Thoracic aorta (tissue), 2 donors: Measurements from ENCODE around the gene COPS6. TPM values are rescaled to one million over a fixed set of nuclear protein-coding genes. Genes with fewer than 3 reads are reported as not detected.

Experiments used
- ATAC-seq: fragments of 150-250 bp; one replicate; pipeline ENCODE4 v1.8.0; 2017; ENCODE audit warnings: low read depth; ENCODE audit not compliant: insufficient number of reproducible peaks, low FRiP score
- DNase-seq: peaks from one replicate; pipeline ENCODE4 v3.0.0-alpha.2; 2020; ENCODE audit warnings: low spot score
- H3K27ac ChIP-seq, 2 donors: fragments of 200-600 bp; sonication (generic); 1 replicate in 1 of 2; 2 replicates in 1 of 2; pipeline ENCODE4 v1.5.1; 2016; ENCODE audit warnings: mild to moderate bottlenecking in 2 of 2, moderate library complexity in 2 of 2
- H3K27me3 ChIP-seq: fragments of 200-600 bp; sonication (generic); replicated peaks from 2 replicates; pipeline ENCODE4 v1.6.0; 2016; ENCODE audit warnings: mild to moderate bottlenecking; ENCODE audit not compliant: insufficient read depth
- H3K36me3 ChIP-seq: fragments of 200-600 bp; sonication (generic); one replicate; pipeline ENCODE4 v1.5.1; 2016
- H3K4me1 ChIP-seq, 2 donors: fragments of 200-600 bp; sonication (generic); 1 replicate in 1 of 2; 2 replicates in 1 of 2; pipeline versions ENCODE4 v1.5.1 to v1.6.0; 2016; ENCODE audit warnings: low read depth in 2 of 2, mild to moderate bottlenecking in 1 of 2; ENCODE audit not compliant: control insufficient read depth in 1 of 2
- H3K4me3 ChIP-seq: fragments of 200-600 bp; sonication (generic); 2 replicates; pipeline ENCODE4 v1.5.1; 2016; ENCODE audit warnings: mild to moderate bottlenecking
- H3K9me3 ChIP-seq: fragments of 200-600 bp; sonication (generic); 2 replicates; pipeline ENCODE4 v1.5.1; 2016
- total RNA-seq, 2 donors: library from RNA; depleted of rRNA; stranded (reverse); fragments of >200 nt; gene quantifications; one replicate each; pipeline versions ENCODE4 v1.1.0 to v1.2.3, GENCODE V29; 2016
- TF ChIP-seq, protein P1 (sequence below): fragments of 200-600 bp; sonication (generic); IDR thresholded peaks from one replicate; pipeline ENCODE4 v1.5.1; 2019; ENCODE audit warnings: antibody characterized with exemption

The COPS6 gene
- total RNA-seq, 2 donors from 2014 or later = 40.4 to 76.2 TPM

DNA sequence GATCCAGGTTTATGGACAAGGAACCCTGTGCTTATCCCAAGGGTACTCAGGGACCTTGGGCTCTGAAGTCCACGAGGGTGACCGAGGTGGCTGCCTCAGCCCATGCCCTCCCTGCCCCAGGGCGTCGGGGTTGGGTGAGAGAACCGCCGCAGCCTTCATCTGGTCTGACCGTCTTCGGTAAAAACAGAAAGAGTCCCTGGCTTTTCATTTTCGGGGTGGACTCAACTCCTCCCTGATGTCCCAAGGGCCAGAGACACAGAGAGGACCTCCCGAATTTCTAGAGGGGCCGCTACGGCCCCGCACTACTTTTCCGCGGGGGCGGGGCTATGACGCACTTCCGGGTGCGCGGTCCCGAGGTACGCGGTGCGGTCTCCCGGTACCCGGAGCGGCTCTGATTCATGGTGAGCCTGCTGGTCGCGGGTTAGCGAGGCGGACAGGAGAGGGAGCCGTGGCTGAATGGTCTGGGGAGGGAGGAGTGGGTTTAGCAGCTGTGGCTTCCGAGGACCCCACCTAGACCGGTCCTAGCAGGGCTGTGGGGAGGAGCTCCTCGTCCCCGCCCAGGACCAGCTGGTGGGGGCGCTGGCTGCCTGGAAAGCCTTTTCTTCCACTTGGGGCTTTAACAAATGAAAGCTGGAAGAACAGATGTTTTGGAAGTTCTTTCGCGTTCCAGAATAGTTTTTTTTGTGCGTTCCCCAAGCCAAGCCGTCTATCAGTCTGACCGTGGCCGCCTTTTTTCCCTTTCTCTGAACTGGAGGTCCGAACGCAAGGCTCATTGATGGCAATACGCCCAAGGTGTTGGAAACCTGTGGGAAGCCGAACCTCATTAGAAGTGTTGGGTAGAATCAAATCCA, 39.1 kb upstream of the COPS6 start, which contains the start of gene ZSCAN21:
TSS of gene ZSCAN21 (plus strand) at position 334 of the 851 bp plus-strand sequence. CDS start 7,233 bp downstream, outside the sequence.
- H3K27me3 ChIP-seq = no peaks in the 10 kb centered on the region
- no peaks in the 10 kb centered on the region for H3K9me3 ChIP-seq
- ATAC-seq (peak; percentile 53), DNase-seq (peak; percentile 60)
- H3K27ac ChIP-seq = peak within 1 kb of the TSS; percentile 93 to 97
- peaks cover 7 to 11% of the 10 kb centered on the region in 2 donors for H3K4me1 ChIP-seq
- H3K36me3 ChIP-seq = no peaks in the 10 kb centered on the region
- peak within 1 kb of the TSS; percentile 97 for H3K4me3 ChIP-seq
- TF ChIP-seq, protein P1, sequence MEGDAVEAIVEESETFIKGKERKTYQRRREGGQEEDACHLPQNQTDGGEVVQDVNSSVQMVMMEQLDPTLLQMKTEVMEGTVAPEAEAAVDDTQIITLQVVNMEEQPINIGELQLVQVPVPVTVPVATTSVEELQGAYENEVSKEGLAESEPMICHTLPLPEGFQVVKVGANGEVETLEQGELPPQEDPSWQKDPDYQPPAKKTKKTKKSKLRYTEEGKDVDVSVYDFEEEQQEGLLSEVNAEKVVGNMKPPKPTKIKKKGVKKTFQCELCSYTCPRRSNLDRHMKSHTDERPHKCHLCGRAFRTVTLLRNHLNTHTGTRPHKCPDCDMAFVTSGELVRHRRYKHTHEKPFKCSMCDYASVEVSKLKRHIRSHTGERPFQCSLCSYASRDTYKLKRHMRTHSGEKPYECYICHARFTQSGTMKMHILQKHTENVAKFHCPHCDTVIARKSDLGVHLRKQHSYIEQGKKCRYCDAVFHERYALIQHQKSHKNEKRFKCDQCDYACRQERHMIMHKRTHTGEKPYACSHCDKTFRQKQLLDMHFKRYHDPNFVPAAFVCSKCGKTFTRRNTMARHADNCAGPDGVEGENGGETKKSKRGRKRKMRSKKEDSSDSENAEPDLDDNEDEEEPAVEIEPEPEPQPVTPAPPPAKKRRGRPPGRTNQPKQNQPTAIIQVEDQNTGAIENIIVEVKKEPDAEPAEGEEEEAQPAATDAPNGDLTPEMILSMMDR = no peak

DNA sequence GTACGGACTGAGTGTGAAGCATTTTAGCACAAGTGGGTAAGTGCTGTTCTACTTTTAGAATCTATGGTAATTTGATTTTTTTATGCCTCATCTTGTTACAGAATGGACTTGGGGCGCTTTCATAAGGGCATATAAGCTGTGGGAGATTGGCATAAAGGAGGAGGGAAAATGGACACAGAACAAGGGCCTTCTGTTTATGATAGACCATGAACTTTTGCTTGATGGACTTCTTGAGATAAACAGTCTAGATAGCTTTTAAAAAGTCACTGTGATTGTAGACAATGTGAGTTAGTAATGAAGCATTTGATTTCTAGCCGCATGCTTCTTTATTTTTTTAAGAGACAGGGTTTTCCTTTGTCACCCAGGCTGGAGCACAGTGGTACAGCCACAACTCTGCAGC, 37.2 kb upstream of the COPS6 start:
- H3K36me3 ChIP-seq = no peaks in the 10 kb centered on the region
- H3K27me3 ChIP-seq = no peaks in the 10 kb centered on the region
- no peak for ATAC-seq
- no peak overlapping the region for H3K4me3 ChIP-seq
- no peak overlapping the region for H3K27ac ChIP-seq
- no peak for DNase-seq
- H3K9me3 ChIP-seq = no peaks in the 10 kb centered on the region
- H3K4me1 ChIP-seq = peaks cover 7 to 11% of the 10 kb centered on the region in 2 donors
- TF ChIP-seq, protein P1 = no peak

DNA sequence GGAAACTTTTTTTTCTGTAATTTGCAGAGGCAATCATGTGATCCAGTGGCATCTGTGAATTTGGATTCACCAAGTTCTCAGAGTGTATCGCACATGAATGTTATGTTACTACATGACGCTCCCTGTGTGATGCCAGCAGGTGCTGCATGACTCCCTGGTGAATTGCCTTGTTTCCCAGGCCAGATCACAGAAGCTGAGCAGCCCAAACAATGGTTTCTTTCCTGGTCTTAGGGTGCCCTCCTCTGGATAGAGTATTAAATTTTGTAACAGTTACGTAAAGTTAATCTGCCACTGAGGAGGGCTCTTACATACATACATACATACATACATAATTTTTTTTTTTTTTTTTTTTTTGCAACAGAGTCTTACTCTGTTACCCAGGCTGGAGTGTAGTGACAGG, 35.6 kb upstream of the COPS6 start:
- no peak overlapping the region for H3K4me3 ChIP-seq
- TF ChIP-seq, protein P1 = no peak
- DNase-seq (no peak), ATAC-seq (no peak)
- H3K9me3 ChIP-seq = no peaks in the 10 kb centered on the region
- peaks cover 14% of the 10 kb centered on the region for H3K36me3 ChIP-seq
- no peak overlapping the region for H3K27ac ChIP-seq
- no peaks in the 10 kb centered on the region for H3K27me3 ChIP-seq
- H3K4me1 ChIP-seq = peaks cover 7 to 11% of the 10 kb centered on the region in 2 donors

DNA sequence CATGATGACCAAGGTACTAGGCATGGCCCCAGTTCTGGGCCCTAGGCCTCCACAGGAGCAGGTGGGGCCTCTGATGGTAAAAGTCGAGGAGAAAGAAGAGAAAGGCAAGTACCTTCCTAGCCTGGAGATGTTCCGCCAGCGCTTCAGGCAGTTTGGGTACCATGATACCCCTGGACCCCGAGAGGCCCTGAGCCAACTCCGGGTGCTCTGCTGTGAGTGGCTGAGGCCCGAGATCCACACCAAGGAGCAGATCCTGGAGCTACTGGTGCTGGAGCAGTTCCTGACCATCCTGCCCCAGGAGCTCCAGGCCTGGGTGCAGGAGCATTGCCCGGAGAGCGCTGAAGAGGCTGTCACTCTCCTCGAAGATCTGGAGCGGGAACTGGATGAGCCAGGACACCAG, 31.8 kb upstream of the COPS6 start:
- no peaks in the 10 kb centered on the region for H3K9me3 ChIP-seq
- TF ChIP-seq, protein P1 = no peak
- no peak overlapping the region for H3K27ac ChIP-seq
- no peak for DNase-seq
- no peak for ATAC-seq
- no peaks in the 10 kb centered on the region for H3K4me1 ChIP-seq
- no peaks in the 10 kb centered on the region for H3K27me3 ChIP-seq
- H3K36me3 ChIP-seq = peaks cover 24% of the 10 kb centered on the region
- no peak overlapping the region for H3K4me3 ChIP-seq

DNA sequence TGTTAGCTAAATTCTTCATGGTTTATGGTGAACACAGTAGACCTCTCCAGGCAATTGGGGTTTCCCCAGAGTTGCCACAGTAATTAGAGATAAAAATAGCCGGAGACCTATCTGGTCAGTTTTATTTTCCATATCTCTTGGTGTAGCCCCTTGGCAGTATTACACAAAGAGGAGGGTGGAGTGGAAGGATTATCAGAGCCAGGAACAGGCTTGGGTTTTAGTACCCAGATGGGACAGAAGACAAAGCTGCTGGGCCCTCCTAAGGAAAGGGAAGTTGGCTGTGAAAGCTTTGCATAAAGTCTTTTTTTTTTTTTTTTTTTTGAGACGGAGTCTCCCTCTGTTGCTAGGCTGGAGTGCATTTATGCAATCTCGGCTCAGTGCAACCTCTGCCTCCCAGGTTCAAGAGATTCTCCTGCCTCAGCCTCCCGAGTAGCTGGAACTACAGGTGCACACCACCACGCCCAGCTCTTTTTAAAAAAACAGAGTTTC, 29.5 kb upstream of the COPS6 start:
- Histone ChIP-seq H3K36me3 (peaks cover 36% of the 10 kb centered on the region), H3K4me3 (no peak overlapping the region), H3K27me3 (no peaks in the 10 kb centered on the region), H3K9me3 (no peaks in the 10 kb centered on the region), H3K4me1 (no peaks in the 10 kb centered on the region), H3K27ac (no peak overlapping the region)
- DNase-seq (no peak), ATAC-seq (no peak)
- TF ChIP-seq, protein P1 = no peak
